ENCODE measurements around the gene ATP6V0C.

Gene ATP6V0C

DNA sequence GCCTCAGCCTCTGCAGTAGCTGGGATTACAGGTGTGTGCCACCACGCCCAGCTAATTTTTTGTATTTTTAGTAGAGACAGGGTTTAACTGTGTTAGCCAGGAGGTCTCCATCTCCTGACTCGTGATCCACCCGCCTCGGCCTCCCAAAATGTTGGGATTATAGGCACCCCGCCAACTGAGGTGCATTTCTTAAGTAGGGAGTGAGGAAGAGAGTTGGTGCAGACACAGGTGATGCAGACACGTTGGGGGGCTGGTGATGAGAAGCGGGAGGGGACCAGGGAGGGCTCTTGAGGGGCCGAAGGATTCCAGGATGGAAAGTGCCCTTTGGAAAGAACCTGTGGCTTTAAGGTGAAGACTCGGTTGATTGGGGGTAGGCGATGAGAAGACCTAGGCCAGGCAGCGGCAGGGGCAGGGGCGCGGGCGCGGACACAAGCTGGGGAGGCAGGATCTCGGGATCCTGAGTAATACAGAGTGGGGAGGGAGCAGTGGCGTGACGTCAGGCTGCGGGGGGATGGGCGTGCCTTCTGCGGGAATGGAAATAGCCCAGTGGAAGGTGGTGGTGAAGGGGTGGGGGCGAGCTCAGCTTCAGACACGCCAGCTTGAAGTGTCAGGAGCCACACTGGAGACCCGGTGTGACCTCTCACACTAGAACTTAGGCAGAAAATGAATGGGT lies 2.5 kb upstream of the ATP6V0C start:
- DNase-seq (ENCODE audit: low spot score), result peak; percentile 86

DNA sequence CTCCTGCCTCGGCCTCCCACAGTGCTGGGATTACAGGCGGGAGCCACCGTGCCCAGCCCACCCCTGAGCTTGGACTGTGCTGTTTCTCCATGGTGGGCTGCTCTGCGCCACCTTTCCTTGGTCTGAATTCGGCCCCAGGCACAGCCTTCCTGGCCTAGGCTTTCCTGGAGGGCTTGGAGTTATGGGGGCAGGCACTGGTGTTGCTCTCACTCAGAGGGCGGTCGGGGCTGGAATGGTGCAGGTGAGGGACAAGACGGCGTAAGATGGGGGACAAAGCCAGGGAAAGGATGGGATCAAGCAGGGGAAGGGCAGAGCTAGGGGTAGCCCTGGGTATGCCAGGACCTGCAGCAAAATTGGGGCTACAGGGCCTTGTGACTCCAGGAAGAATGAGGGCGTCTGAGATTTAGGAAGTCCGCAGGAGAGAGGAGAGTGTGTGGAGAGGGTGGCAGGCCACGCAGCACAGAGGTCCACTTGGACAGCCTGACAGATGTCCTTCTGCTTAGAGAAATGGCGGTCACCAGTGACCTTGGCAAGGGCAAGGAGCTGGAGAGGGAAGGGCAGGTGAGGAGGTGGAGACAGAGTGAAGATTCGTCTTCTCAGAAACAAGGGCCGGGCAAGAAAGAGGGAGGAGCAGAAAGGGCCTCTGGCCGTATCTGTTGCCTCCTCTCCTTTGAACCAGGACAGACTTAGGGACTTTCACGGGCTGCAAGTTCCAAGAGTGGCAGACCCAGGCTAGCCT lies 1.6 kb upstream of the ATP6V0C start:
- no peak for DNase-seq (ENCODE audit: low spot score)

DNA sequence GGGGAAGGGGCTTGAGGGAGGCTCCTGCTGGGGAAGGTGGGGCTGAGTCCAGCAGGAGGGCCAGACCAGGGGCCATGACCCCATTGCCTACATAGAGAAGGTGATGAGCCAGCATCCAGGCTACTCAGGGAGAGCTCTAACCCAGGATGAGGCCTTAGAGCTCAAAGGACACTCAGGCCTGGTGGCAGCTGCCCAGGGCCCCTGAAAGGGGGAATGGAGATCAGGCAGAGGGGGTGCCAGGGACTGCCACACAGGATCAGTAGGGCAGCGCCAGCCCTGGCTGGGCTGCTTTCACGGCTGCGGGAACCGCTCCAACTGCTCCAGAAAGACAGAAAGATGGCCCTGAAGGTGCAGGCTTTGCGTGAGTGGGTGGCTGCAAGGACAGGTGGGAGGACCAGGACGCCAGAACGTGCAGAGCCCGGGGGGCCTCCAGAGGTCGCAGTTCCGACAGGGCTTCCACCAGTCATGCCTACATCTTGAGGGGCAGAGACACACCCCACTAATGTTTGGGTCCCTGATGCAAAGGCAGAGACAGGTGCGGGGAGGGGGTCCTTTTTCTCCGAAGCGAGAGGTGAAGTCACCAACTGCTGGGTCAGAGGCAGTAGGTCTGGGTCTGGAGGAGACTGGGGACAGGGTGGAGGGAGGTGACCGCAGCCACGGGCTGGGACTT lies 882 bp upstream of the ATP6V0C start:
- DNase-seq (ENCODE audit: low spot score), result no peak

DNA sequence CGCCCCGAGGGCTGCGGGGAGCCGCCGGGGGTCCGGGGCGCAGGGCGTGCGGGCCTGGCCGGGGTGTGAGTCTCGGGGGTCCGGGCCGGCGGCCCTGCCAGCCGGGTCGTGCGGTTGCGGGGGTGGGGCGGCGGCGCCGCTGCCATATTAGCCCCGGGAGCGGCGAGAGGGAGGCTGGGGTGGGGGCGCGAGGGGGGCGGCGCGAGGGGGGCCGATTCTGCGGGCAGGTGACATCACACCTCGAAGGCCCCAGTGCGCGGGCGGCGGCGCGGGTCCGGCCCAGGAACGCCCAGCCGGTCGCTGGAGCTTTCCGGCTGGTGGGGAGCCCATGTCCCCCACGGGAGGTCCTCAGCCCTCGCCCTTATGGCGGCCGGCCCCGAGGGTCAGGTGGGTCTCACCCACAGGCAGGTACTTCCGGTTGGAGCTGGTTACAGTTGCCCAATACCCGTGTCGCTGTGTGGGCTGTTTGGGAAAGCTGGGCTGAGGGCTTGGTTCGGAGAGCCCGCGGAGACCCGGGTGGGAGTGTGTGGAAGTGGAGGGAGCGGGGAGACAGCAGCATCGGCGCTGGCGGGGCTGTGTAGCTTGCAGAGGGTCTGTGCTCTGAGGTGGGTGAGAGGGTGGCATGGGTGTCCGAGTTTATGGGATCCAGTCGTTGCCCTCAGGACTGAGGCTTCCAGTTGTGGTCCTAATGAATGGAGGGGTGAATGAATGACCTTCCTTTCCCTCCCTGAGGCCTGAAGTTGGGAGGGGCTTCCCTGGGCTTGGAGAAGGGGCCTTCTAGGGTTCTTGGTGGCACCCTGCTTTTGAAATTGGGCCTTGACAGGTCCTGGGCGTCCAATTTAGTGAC lies 804 bp downstream of the ATP6V0C start:
- DNase-seq (ENCODE audit: low spot score), result peak; percentile 43

DNA sequence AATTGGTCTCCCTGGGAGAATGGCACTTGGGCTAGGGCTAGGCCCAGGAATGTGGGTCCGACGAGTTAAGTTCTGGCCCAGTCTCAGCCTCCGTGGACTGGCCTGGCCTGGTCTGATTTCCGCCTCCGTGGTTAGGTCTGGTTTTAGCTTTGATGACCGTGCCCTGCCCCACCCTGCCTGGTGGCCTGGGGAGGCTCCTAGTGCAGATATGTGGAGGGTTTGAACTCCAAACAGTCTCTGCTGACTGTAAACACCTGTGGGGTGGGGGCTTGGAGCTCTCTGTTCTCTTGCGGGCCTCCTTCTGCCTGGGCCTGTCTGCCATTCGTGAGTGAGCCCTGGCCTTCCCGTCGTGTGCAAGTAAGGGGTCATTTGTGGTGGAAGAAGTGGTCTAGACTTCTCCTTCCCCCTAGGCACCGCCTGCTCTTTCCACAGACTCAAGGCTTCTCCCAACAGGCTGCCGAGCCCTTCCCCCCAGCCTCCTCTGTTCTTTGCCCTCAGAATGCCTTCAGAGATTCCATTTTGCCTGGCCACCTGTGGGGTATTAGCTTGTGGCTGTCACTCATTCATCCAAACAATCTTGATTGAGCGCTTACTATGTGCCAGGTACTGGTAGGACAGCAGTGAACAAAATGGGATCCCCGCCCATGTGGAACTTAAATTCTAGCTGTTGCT lies 1.6 kb downstream of the ATP6V0C start:
- peak; percentile 51 for DNase-seq (ENCODE audit: low spot score)

DNA sequence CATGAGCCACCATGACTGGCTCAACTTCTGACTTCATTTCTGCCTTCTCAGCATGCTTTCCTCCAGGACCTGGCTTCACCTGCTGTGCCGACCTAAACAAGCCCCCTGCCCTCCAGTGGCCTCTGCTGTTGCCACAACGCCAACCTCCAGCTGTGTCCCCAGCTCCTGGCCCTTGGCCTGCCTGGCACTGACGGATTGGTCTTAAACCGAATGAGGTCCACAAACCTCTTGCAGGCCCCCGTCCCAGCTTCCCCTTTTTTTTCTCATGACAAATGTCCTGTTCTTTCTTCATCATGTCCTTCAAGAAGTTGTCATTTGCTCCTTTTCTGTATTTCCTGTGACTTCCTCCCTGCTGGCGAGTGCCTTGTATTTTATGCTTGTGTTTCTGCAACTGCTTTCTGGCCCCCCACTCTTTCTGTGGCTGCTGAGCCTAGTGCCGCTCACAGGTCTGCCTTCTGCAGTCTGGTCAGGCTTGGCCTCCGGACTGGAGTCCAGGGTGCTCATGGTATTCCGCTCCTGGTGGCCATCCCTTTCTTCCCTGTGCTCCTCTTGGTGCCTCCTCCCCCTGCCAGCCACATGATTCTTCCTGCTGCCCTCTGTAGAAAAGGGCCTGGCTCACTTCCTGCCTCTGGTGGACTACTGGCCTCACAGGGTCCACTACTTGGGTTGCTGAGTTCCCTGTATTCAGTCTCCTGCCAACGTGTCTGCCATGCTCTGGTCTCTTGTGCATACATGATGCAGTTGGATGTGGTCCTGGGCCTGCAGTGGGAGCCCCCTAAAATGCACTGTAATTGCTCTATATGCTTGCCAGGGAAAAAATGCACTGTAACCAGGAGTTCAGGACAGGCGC lies 2.9 kb downstream of the ATP6V0C start:
- DNase-seq (ENCODE audit: low spot score), result no peak

DNA sequence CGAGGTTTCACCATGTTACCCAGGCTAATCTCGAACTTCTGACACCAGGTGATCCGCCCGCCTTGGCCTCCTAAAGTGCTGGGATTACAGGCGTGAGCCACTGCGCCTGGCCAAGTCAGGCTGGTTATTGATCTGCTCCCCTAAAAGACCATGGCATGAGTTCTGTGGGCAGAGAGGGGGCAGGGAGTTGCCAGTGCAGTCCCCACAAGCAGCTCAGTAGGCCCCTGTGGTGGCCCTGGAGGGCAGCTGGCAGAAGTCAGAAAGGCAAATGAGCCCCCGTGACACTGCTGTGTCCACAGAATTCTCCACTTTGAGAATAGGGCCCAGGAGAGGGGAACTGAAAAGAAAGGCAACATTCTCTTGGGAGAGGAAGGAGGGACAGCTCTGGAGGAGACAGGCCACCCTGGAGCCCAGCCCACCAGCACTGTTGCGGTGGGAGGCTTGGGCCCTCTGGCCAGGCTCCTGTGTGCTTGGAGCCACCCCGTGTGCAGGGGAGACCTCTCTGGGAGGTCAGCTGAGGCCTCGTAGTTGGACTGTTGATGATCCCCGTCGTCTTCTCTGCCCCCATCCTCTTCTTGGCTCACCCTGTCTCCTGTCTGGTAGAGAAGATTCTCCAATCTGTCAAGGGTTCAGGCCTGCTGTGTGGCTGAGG lies 4.3 kb downstream of the ATP6V0C start:
- no peak for DNase-seq (ENCODE audit: low spot score)

DNA sequence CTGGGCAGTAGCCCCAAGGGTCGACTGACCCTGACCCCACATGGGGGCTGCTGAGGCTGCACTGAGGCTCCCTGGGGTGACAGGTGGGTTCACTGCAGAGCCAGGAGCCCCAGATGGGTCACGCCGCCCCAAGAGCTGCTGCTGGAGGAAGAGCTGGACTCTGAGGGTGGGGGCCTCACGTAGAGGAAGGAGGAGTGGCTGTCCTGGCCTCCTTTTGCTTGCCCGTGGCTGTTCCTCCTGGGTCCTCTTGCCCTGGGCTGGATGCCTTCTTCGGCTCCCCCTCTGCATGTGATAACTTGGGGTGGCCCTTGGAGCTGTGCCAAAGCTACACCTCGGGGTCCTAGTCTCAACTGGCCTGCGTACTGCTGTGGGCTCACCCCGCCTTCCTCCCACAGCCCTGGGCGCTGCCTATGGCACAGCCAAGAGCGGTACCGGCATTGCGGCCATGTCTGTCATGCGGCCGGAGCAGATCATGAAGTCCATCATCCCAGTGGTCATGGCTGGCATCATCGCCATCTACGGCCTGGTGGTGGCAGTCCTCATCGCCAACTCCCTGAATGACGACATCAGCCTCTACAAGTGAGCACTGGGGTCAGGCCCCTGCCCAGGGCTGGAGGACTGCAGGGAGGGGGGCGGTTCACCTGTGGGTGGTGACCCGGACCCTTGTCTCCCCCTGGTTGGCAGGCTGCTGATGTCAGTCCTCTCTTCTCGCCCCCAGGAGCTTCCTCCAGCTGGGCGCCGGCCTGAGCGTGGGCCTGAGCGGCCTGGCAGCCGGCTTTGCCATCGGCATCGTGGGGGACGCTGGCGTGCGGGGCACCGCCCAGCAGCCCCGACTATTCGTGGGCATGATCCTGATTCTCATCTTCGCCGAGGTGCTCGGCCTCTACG lies 5.3 kb downstream of the ATP6V0C start:
- no peak for DNase-seq (ENCODE audit: low spot score)

DNA sequence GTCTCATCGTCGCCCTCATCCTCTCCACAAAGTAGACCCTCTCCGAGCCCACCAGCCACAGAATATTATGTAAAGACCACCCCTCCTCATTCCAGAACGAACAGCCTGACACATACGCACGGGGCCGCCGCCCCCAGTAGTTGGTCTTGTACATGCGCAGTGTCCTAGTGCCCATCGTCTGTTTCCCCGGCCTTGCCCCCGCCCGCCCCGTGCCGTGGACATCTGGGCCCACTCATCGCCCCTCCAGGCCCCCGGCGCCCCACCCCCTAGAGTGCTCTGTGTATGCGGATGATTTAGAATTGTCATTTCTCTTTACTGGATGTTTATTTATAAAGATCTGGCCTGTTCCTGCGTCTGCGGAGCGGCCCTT lies 5.9 kb downstream of the ATP6V0C start:
- no peak for DNase-seq (ENCODE audit: low spot score)

DNA sequence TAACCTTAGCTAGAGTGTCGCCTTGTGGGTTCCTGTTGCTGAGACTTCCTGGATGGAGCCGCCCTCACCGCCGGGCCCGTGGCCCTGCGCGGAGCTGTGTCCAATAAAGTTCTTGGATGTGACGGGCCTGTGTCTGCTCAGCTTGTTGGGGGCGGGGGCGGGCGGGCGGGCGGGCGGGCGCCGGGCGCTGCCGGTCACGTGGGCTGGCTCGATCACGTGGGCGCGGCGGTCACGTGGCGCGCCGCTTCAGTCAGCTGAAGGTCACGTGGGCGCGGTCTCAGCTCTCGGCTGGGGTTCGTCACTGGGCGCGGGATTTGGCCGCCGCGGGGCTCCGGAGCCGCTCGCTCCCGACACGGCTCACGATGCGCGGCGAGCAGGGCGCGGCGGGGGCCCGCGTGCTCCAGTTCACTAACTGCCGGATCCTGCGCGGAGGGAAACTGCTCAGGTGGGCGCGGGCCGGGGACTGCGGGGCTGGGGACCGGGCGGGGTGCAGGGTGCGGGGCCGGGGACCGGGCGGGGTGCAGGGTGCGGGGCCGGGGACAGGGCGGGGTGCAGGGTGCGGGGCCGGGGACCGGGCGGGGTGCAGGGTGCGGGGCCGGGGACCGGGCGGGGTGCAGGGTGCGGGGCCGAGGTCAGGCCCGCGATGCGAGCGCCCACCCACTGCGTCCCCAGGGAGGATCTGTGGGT lies 6.5 kb downstream of the ATP6V0C start, which contains the start of gene AMDHD2:
TSS of gene AMDHD2 (plus strand) at position 275 of the 687 bp plus-strand sequence. CDS start at position 363, 88 bp downstream.
- peak; percentile 98 for DNase-seq (ENCODE audit: low spot score)

DNA sequence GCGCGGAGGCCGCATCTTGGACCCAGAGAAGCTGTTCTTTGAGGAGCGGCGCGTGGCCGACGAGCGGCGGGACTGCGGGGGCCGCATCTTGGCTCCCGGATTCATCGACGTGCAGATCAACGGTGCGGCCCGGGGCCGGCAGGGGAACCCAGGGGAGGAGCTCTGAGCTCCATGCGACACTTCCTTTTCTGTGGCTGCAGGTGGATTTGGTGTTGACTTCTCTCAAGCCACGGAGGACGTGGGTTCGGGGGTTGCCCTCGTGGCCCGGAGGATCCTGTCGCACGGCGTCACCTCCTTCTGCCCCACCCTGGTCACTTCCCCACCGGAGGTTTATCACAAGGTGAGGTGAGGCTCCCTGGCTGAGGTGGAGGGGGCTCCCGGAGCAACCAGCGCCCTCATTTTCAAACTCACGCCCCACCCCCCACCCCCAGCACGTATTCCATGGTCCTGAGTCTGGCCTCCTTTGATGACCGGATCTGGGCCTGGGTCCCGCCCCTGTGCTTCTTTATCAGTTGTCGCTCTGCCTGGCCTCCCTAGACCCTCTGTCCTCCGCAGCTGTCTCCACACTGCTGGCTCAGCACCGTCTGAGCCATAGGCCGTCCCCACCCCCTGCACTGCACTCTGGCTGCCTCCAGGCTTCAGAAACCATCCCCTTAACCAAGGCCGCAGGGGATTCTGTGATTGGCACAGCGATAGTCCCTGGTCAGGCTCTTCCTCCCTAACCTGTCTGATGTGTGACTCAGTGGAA lies 7.2 kb downstream of the ATP6V0C start:
- peak; percentile 53 for DNase-seq (ENCODE audit: low spot score)

DNA sequence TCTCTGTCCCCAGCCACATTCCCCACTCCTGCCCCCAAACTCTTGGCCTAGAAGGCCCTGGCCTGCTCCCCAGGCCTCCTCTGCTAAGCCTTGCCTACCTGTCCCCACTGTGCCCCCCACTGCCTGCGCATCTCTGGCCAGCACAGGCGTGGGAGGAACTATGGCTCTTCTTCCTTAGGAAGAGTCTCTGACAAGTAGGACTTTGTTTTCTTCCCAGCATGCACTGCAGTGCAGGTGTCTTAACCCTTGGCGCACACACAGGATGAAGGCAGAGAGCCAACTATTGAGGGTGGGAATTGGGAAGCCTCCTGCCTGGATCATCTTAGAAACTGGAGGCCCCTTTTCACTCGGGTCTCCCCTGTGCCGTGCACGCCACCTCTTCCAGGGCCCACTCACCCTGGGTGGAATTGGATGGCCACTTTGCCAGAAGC lies 10.1 kb downstream of the ATP6V0C start:
- DNase-seq (ENCODE audit: low spot score), result no peak

DNA sequence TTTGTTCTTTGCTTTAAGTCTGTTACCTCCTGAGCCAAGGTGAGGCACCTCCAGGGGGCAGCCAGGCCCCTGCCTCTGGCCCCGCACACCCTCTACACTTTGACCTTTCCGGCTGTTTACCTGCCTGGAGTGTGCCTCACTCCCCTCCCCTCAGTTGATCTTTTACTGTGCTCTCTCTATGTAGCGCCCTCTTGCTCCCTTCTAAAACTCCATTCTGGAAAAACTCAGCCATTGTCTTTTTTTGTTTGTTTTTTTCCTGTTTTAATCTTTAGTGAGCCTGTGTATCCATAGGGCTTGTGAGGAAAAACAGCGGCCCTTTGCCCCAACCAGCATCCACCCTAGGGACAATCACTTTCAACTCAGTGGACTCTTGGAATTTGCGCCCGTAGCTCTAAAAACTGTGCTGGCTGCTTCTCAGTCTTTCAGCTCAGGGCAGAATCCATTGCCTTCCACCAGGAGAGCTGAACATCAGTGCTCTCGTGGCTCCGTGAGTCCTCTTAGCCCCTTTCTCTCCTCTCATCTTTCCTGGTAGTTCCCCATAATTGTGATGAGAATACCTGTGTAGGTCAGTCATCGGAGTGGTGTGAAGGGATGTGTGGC lies 10.7 kb downstream of the ATP6V0C start:
- no peak for DNase-seq (ENCODE audit: low spot score)

DNA sequence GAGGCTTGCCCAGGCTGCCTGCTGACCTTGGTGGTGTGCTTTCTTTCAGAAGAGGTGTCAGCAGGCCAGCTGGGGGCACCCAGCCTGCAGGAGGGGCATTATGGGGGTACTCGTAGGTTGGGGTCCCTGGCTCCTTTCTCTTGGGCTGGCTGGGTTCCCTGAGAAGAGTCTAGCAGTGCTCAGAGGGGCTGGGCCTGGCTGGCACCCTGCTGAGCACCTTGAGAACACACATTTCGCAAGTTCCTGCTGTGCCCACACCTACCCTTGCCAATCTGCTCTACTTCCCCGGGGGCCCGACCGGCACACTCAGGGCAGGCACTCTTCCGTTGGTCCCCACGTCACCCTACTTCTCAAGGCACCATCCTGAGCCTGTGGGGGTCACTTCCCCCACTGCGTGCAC lies 12.4 kb downstream of the ATP6V0C start:
- DNase-seq (ENCODE audit: low spot score), result no peak

DNA sequence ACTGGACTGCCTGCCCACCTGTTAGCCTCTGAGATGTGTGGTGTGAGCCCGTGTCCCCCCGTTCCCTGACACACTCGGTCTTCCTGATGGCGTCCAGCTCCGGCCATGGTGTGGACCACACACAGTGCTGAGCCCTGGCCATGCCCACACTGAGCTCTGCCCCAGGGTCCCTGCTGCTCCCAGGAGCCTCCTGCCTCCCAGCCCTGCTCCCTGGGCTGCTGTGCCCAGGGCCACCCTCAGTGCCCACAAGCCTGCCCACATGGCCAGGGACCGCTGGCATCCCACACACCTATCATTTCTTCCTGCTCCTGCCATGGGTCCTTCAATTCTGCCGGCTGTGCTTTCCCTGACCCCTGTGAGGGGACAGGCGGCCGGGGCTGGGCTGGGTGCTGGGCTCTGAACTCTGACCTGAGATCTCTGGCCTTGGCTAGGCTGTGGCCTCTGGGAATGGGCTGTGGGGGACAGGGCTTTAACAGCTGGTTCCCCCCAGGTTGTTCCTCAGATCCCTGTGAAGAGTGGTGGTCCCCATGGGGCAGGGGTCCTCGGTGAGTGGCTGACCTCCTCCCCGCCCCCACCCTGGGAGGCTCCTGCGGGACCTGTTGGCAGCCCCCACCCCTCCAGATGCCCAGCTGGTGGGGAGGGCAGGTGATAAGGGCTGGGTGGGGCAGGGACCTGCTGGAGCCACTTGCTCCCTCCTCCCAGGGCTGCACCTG lies 13.5 kb downstream of the ATP6V0C start:
- no peak for DNase-seq (ENCODE audit: low spot score)

DNA sequence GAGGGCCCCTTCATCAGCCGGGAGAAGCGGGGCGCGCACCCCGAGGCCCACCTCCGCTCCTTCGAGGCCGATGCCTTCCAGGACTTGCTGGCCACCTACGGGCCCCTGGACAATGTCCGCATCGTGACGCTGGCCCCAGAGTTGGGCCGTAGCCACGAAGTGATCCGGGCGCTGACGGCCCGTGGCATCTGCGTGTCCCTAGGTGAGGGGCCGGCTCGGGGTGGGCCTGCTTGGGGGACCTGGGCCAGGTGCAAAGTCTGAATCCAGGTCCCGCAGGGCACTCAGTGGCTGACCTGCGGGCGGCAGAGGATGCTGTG lies 14.0 kb downstream of the ATP6V0C start:
- no peak for DNase-seq (ENCODE audit: low spot score)

Measured in AG08396 (cell line).